OCI-LY3 (cell line): ENCODE data around the gene MGRN1.

ENCODE experiments used
- CTCF ChIP-seq: fragments of 200-600, 300-600 bp; sonication (generic); IDR thresholded peaks from 2 replicates; pipeline ENCODE4 v1.5.1; 2014; ENCODE audit warnings: antibody characterized with exemption, low read length, low read depth
- EZH2phosphoT487 ChIP-seq: fragments of 200-600 bp; shearing (Covaris generic); IDR thresholded peaks from 2 replicates; pipeline ENCODE4 v1.6.1; 2018; ENCODE audit warnings: antibody characterized with exemption, mixed run types, low read depth

GRCh38 chr16:4703906-4704305 is 79.3 kb downstream of the MGRN1 start:
- TF ChIP-seq CTCF (no peak), EZH2phosphoT487 (no peak)
